Stomach (tissue), 4 donors: ENCODE measurements around the gene DNALI1.

ENCODE experiments used
- POLR2A ChIP-seq, 4 donors: fragments of 450-650 bp; IDR thresholded peaks; one replicate each; pipeline ENCODE4 v1.6.1; 2016; ENCODE audit warnings: antibody characterized with exemption in 4 of 4, control low read depth in 2 of 4, mild to moderate bottlenecking in 1 of 4, moderate library complexity in 1 of 4
- POLR2AphosphoS5 ChIP-seq, 3 donors: sonication (generic); formaldehyde crosslinking; IDR thresholded peaks; one replicate each; pipeline ENCODE4 v1.6.1; 2016; ENCODE audit warnings: antibody characterized with exemption in 3 of 3
- TF ChIP-seq, protein P1 (sequence below), 7 experiments: fragments of 450-650 bp in 4 of 7; fragments of 200-600 bp in 3 of 7; sonication (generic) in 3 of 7; IDR thresholded peaks; one replicate each; pipeline ENCODE4 v1.5.1; 2016 to 2019; ENCODE audit warnings: antibody characterized with exemption in 7 of 7, control low read depth in 2 of 7, mild to moderate bottlenecking in 1 of 7

DNA sequence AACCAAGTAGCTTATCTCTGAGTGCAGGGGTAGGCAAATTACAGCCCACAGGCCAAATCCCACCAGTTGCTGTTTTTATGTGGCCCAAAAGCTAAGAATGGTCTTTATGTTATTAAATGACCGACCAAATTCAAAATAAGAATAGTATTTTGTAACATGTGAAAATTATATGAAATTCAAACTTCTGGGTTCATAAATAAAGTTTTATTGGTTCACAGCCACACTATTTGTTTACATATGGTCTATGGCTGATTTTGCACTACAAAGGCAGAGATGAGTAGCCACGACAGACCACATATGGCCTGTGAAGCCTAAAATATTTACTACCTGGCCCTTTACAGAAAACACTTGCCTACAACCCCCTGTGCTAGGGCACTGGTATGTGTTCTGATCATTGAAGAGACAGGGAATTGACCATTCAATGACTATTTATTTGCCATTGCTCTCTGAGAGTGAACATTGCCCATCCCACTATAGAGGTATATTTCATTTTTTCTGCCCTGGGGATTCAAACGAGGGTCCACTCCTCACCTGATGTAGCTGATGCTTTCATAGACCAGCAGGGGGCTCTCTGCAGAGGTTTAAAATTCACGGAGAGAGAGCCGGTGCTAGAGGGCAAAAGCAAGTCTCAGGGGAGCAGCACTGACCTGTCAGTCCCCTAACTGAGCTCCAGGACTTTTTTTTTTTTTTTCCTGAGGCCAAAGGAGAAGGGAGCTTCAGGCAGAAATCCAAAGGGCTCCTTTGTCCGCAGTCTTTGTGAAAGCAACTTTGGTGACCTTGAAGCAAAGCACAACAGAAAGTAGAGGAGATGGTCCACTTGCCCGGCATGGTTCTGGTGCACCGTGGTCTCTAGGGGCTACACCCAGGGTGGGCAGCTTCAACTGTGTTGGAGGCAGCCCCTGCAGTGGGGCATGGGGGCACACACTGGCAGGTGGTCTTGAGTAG lies 46.3 kb downstream of the DNALI1 start:
- TF ChIP-seq POLR2A (IDR thresholded peaks at IDR 0.05) (no peak), POLR2AphosphoS5 (IDR thresholded peaks at IDR 0.05) (no peak)
- TF ChIP-seq, protein P1, sequence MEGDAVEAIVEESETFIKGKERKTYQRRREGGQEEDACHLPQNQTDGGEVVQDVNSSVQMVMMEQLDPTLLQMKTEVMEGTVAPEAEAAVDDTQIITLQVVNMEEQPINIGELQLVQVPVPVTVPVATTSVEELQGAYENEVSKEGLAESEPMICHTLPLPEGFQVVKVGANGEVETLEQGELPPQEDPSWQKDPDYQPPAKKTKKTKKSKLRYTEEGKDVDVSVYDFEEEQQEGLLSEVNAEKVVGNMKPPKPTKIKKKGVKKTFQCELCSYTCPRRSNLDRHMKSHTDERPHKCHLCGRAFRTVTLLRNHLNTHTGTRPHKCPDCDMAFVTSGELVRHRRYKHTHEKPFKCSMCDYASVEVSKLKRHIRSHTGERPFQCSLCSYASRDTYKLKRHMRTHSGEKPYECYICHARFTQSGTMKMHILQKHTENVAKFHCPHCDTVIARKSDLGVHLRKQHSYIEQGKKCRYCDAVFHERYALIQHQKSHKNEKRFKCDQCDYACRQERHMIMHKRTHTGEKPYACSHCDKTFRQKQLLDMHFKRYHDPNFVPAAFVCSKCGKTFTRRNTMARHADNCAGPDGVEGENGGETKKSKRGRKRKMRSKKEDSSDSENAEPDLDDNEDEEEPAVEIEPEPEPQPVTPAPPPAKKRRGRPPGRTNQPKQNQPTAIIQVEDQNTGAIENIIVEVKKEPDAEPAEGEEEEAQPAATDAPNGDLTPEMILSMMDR (IDR thresholded peaks at IDR 0.05): peak in 5 of 7 experiments; percentile 23 to 59 (median 44)
